Ishikawa (cell line): Measurements from ENCODE around the gene GARNL3.

Source experiments
- TAF1 ChIP-seq: IDR thresholded peaks from 2 replicates; pipeline ENCODE4 v1.6.1; 2012; ENCODE audit warnings: low read depth, mild to moderate bottlenecking
- TEAD4 ChIP-seq: IDR thresholded peaks from 2 replicates; pipeline ENCODE4 v1.6.1; 2012

DNA sequence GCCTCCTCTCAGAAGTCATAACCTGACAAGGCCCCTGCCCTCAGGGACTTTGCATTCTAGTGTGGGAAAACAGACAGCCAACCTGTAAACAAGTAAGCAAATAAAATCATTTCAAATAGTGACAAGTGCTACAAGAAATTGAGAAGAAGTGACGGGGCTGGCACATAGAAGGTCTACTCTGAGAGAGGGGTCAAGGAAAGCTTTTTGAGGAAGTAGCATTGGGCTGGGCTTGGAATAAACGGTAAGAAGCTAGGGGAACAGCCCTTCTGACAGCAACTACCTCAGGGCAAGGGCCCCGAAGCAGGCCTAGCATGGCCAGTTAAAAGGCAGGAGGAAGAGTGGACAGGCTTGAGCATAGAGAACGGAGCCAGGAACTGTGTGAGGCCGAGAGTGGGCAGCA is 127.6 kb downstream of the GARNL3 start:
- TF ChIP-seq TEAD4 (no peak), TAF1 (no peak)
